ENCODE data around the gene CTNNBIP1. TPM values are rescaled to one million over a fixed set of nuclear protein-coding genes. Genes with fewer than 3 reads are reported as not detected.

Gene CTNNBIP1
- polyA plus RNA-seq, 1 of the 3 experiments (the other 2 are of a cell fraction) = 57.6 TPM

DNA sequence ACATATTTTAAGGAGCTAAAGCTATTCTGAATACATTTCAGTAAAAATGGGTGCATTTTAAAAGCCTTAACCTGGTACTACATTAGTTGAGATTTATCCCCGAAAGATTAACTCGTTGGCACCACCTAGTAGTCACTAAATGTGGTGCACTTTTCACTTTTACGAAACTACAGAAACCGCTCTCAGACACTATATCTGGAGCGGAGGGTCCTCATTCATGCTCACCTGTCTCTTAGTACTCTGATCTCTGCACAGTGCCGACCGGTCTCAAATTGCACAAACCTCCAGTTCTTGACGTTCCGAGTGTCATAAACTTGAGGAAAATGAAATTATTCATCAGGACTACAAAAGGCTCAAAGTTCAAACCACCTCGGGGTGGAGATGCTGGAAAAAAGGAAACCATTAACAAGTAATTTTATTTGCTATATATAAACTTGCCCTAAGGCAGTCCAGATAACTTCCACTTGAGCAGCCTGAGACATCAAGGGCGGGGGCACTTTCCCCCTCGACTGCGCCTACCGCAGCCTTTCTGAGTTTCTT is 32.4 kb upstream of the CTNNBIP1 start:
- peak overlapping the region; percentile 73 to 81 for H3K27ac ChIP-seq (ENCODE audit: low read depth in 2 of 2, low read length in 1 of 2)
- peaks cover 3 to 4% of the 10 kb centered on the region in 2 experiments; a peak in 1 of 4 replicates for H3K4me1 ChIP-seq (ENCODE audit: control insufficient read depth in 1 of 2, insufficient read depth in 2 of 2, low read depth in 1 of 2, low read length in 1 of 2)
- H3K4me2 ChIP-seq = peak overlapping the region; percentile 79
- peak; percentile 66 for DNase-seq
- ChIA-PET CTCF (interaction anchor here (0.6 to 4.3 kb wide), 17 partner anchors 8 to 286 kb away, joined by 3 to 56 read pairs (median 3); partner anchors contain the start of gene KIF1B), POLR2A (interaction anchor here (0.7 to 1.5 kb wide), 2 partner anchors 32 to 54 kb away, joined by 3 to 4 read pairs; no protein-coding TSS in a partner anchor)
- H3K4me3 ChIP-seq (ENCODE audit: low read depth in 2 of 2, low read length in 1 of 2) = peak overlapping the region; percentile 72 to 88
- no peaks in the 10 kb centered on the region for H4K20me1 ChIP-seq (ENCODE audit: insufficient read depth)
- no peaks in the 10 kb centered on the region for H3K27me3 ChIP-seq (ENCODE audit: insufficient read depth)
- H3K9me3 ChIP-seq = no peaks in the 10 kb centered on the region
- peak; percentile 67 for TF ChIP-seq RAD21 (IDR thresholded peaks at IDR 0.05; ENCODE audit: low read length)
- TF ChIP-seq, protein P1, sequence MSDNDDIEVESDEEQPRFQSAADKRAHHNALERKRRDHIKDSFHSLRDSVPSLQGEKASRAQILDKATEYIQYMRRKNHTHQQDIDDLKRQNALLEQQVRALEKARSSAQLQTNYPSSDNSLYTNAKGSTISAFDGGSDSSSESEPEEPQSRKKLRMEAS (IDR thresholded peaks at IDR 0.05; ENCODE audit: low read depth) = no peak
- TF ChIP-seq GATA2 (CRISPR knock-in tag; IDR thresholded peaks at IDR 0.05) = no peak
- no peak for TF ChIP-seq YY1 (IDR thresholded peaks at IDR 0.05; ENCODE audit: low read depth)
- no peak for TF ChIP-seq RFX5 (IDR thresholded peaks at IDR 0.05; ENCODE audit: low read length)
- TF ChIP-seq, protein P2, sequence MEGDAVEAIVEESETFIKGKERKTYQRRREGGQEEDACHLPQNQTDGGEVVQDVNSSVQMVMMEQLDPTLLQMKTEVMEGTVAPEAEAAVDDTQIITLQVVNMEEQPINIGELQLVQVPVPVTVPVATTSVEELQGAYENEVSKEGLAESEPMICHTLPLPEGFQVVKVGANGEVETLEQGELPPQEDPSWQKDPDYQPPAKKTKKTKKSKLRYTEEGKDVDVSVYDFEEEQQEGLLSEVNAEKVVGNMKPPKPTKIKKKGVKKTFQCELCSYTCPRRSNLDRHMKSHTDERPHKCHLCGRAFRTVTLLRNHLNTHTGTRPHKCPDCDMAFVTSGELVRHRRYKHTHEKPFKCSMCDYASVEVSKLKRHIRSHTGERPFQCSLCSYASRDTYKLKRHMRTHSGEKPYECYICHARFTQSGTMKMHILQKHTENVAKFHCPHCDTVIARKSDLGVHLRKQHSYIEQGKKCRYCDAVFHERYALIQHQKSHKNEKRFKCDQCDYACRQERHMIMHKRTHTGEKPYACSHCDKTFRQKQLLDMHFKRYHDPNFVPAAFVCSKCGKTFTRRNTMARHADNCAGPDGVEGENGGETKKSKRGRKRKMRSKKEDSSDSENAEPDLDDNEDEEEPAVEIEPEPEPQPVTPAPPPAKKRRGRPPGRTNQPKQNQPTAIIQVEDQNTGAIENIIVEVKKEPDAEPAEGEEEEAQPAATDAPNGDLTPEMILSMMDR (IDR thresholded peaks at IDR 0.05) = peak; percentile 69
- peak; percentile 61 for TF ChIP-seq SMC3 (IDR thresholded peaks at IDR 0.05; ENCODE audit: low read depth, low read length)
- peaks cover 11% of the 10 kb centered on the region for H3F3A ChIP-seq (replicated peaks; ENCODE audit: insufficient read depth)
- H3K9ac ChIP-seq = peak overlapping the region; percentile 90
- peak overlapping the region; percentile 96 for H2AFZ ChIP-seq (ENCODE audit: low read depth)
- no peaks in the 10 kb centered on the region for H3K9me2 ChIP-seq
- 6% methylated on average over 14 of the region's 14 CpGs for WGBS (ENCODE audit: low lambda C conversion rate)
- H3K79me2 ChIP-seq (ENCODE audit: insufficient read depth) = peaks cover 26% of the 10 kb centered on the region
- H3K36me3 ChIP-seq (replicated peaks in 1 of 2; ENCODE audit: control insufficient read depth in 1 of 2, insufficient read depth in 2 of 2, low read length in 1 of 2) = peaks cover 1 to 20% of the 10 kb centered on the region in 2 experiments

DNA sequence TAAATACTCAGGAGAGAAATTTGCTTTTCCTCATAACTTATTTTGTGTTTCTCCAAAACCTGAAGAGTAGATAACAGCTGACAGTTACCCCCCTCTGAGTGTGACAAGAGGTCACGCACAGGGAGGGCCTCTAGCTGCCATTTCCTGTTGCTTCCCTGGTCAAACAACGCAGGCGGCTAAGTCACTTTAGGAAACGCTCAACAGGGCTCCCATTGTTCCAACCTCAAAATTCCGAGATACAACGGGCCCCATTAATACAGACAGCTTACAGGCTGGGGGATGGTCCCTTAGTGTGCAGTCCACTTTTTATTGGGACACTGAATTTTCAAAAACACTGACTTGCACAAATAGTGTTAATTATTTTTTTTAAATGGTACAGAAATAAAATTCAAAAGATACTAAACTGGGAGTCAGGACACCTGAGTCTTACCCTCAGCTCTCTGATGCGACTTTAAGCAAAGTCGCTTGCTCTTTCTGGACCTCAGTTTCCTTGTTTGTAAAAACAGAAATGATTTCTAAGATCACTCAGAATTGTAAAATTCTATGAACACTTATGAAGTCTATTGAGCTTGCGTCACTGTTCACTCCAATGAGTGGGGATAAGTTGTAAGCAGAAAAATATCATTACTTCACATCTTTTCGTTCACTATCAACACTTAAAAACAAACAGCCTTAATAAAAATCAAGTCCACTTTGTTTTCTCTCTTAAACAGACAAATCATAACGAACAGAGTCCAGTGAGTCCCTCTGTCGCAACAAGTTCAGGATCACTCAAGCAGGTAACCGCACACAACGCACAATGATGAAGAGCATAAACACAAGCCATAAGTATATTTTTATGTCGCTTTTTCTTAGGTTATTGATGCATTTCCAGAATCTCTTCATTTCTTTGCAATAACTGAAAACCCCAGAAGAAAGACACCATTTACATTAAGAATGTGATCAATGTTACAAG is 19.6 kb upstream of the CTNNBIP1 start:
- Histone ChIP-seq H3K9ac (no peak overlapping the region), H4K20me1 (ENCODE audit: insufficient read depth) (no peaks in the 10 kb centered on the region), H3K27ac (ENCODE audit: low read depth in 2 of 2, low read length in 1 of 2) (no peak overlapping the region), H3K9me3 (no peaks in the 10 kb centered on the region), H3K4me1 (ENCODE audit: control insufficient read depth in 1 of 2, insufficient read depth in 2 of 2, low read depth in 1 of 2, low read length in 1 of 2) (no peaks in the 10 kb centered on the region), H3K4me3 (ENCODE audit: low read depth in 2 of 2, low read length in 1 of 2) (no peak overlapping the region), H3K4me2 (no peak overlapping the region), H3K79me2 (ENCODE audit: insufficient read depth) (no peaks in the 10 kb centered on the region), H3K27me3 (ENCODE audit: insufficient read depth) (no peaks in the 10 kb centered on the region), H3F3A (replicated peaks; ENCODE audit: insufficient read depth) (peaks cover 7% of the 10 kb centered on the region), H2AFZ (ENCODE audit: low read depth) (no peak overlapping the region), H3K36me3 (replicated peaks in 1 of 2; ENCODE audit: control insufficient read depth in 1 of 2, insufficient read depth in 2 of 2, low read length in 1 of 2) (peaks cover 16 to 28% of the 10 kb centered on the region in 2 experiments), H3K9me2 (no peaks in the 10 kb centered on the region)
- ChIA-PET POLR2A (no interaction called here), CTCF (interaction anchor here (1.0 kb wide), 2 partner anchors 12 to 55 kb away, joined by 3 read pairs; no protein-coding TSS in a partner anchor)
- no peak for DNase-seq
- 95% methylated on average over 15 of the region's 15 CpGs for WGBS (ENCODE audit: low lambda C conversion rate)
- TF ChIP-seq FOXM1 (IDR thresholded peaks at IDR 0.05; ENCODE audit: low read depth) = no peak
- TF ChIP-seq, protein P3, sequence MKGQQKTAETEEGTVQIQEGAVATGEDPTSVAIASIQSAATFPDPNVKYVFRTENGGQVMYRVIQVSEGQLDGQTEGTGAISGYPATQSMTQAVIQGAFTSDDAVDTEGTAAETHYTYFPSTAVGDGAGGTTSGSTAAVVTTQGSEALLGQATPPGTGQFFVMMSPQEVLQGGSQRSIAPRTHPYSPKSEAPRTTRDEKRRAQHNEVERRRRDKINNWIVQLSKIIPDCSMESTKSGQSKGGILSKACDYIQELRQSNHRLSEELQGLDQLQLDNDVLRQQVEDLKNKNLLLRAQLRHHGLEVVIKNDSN (IDR thresholded peaks at IDR 0.05; ENCODE audit: borderline replicate concordance, low read depth) = no peak
- TF ChIP-seq TEAD4 (IDR thresholded peaks at IDR 0.05; ENCODE audit: borderline replicate concordance, insufficient read depth) = no peak
- TF ChIP-seq TCF12 (IDR thresholded peaks at IDR 0.05) = no peak
- TF ChIP-seq CHD2 (IDR thresholded peaks at IDR 0.05; ENCODE audit: low read length, partially characterized antibody) = no peak
- no peak for TF ChIP-seq SIN3A (IDR thresholded peaks at IDR 0.05; ENCODE audit: borderline replicate concordance, low read depth, low read length)
- TF ChIP-seq, protein P4, sequence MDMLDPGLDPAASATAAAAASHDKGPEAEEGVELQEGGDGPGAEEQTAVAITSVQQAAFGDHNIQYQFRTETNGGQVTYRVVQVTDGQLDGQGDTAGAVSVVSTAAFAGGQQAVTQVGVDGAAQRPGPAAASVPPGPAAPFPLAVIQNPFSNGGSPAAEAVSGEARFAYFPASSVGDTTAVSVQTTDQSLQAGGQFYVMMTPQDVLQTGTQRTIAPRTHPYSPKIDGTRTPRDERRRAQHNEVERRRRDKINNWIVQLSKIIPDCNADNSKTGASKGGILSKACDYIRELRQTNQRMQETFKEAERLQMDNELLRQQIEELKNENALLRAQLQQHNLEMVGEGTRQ (IDR thresholded peaks at IDR 0.05; ENCODE audit: borderline replicate concordance, low read depth, low read length) = no peak
- no peak for TF ChIP-seq YY1 (IDR thresholded peaks at IDR 0.05; ENCODE audit: low read depth)

Measured in SK-N-SH (cell line).